ENCODE data around the gene FAM171A1. TPM values are rescaled to one million over a fixed set of nuclear protein-coding genes. Genes with fewer than 3 reads are reported as not detected.

Gene FAM171A1
- total and polyA plus RNA-seq, 2 experiments from 2014 or later: 24.4 to 29.5 TPM

GRCh38 chr10:15222511-15222910 is 148.6 kb downstream of the FAM171A1 start:
- Histone ChIP-seq H3K4me3 (no peak overlapping the region), H3K9me3 (ENCODE audit: low read depth) (no peaks in the 10 kb centered on the region), H4K20me1 (ENCODE audit: insufficient read depth, poor library complexity, severe bottlenecking) (no peaks in the 10 kb centered on the region), H3K9me2 (replicated peaks; ENCODE audit: insufficient read depth) (no peaks in the 10 kb centered on the region), H3K27me3 (no peaks in the 10 kb centered on the region), H2AFZ (no peak overlapping the region), H3K4me2 (no peak overlapping the region), H3K4me1 (ENCODE audit: insufficient read depth) (no peaks in the 10 kb centered on the region), H3K27ac (no peak overlapping the region), H3K36me3 (replicated peaks; ENCODE audit: insufficient read depth, low read depth) (no peaks in the 10 kb centered on the region), H3K79me2 (no peaks in the 10 kb centered on the region)
- no peak for DNase-seq (ENCODE audit: low spot score)
- 93% methylated on average over 10 of the region's 10 CpGs for WGBS (ENCODE audit: low lambda C conversion rate, missing lambda C conversion rate)
- no peak for TF ChIP-seq EZH2 (IDR thresholded peaks at IDR 0.05; ENCODE audit: borderline replicate concordance)
- TF ChIP-seq EZH2phosphoT487 (IDR thresholded peaks at IDR 0.05; ENCODE audit: low read depth, severe bottlenecking, unreplicated experiment): no peak
- no peak for TF ChIP-seq CTCF (IDR thresholded peaks at IDR 0.05; ENCODE audit: poor library complexity)

GRCh38 chr10:15220445-15220844 is 150.6 kb downstream of the FAM171A1 start:
- DNase-seq (ENCODE audit: low spot score): no peak
- no peak overlapping the region for H3K4me3 ChIP-seq
- no peaks in the 10 kb centered on the region for H3K9me2 ChIP-seq (replicated peaks; ENCODE audit: insufficient read depth)
- TF ChIP-seq EZH2phosphoT487 (IDR thresholded peaks at IDR 0.05; ENCODE audit: low read depth, severe bottlenecking, unreplicated experiment): no peak
- no peak for TF ChIP-seq EZH2 (IDR thresholded peaks at IDR 0.05; ENCODE audit: borderline replicate concordance)
- no peak for TF ChIP-seq CTCF (IDR thresholded peaks at IDR 0.05; ENCODE audit: poor library complexity)
- H3K4me2 ChIP-seq: no peak overlapping the region
- H3K27ac ChIP-seq: no peak overlapping the region
- no peaks in the 10 kb centered on the region for H3K79me2 ChIP-seq
- H4K20me1 ChIP-seq (ENCODE audit: insufficient read depth, poor library complexity, severe bottlenecking): no peaks in the 10 kb centered on the region
- H3K36me3 ChIP-seq (replicated peaks; ENCODE audit: insufficient read depth, low read depth): no peaks in the 10 kb centered on the region
- H3K9me3 ChIP-seq (ENCODE audit: low read depth): no peaks in the 10 kb centered on the region
- H3K4me1 ChIP-seq (ENCODE audit: insufficient read depth): no peaks in the 10 kb centered on the region
- 100% methylated on average over 3 of the region's 3 CpGs for WGBS (ENCODE audit: low lambda C conversion rate, missing lambda C conversion rate)
- no peaks in the 10 kb centered on the region for H3K27me3 ChIP-seq
- H2AFZ ChIP-seq: no peak overlapping the region

GRCh38 chr10:15216700-15217099 is 154.4 kb downstream of the FAM171A1 start:
- H3K79me2 ChIP-seq: no peaks in the 10 kb centered on the region
- H3K4me1 ChIP-seq (ENCODE audit: insufficient read depth): no peaks in the 10 kb centered on the region
- no peaks in the 10 kb centered on the region for H3K27me3 ChIP-seq
- H3K4me2 ChIP-seq: no peak overlapping the region
- no peak for TF ChIP-seq CTCF (IDR thresholded peaks at IDR 0.05; ENCODE audit: poor library complexity)
- no peak for TF ChIP-seq EZH2 (IDR thresholded peaks at IDR 0.05; ENCODE audit: borderline replicate concordance)
- TF ChIP-seq EZH2phosphoT487 (IDR thresholded peaks at IDR 0.05; ENCODE audit: low read depth, severe bottlenecking, unreplicated experiment): no peak
- H3K9me2 ChIP-seq (replicated peaks; ENCODE audit: insufficient read depth): no peaks in the 10 kb centered on the region
- H4K20me1 ChIP-seq (ENCODE audit: insufficient read depth, poor library complexity, severe bottlenecking): no peaks in the 10 kb centered on the region
- no peak for DNase-seq (ENCODE audit: low spot score)
- no peaks in the 10 kb centered on the region for H3K36me3 ChIP-seq (replicated peaks; ENCODE audit: insufficient read depth, low read depth)
- no peak overlapping the region for H3K4me3 ChIP-seq
- H3K27ac ChIP-seq: no peak overlapping the region
- no peak overlapping the region for H2AFZ ChIP-seq
- H3K9me3 ChIP-seq (ENCODE audit: low read depth): no peaks in the 10 kb centered on the region
- WGBS (ENCODE audit: low lambda C conversion rate, missing lambda C conversion rate): 98% methylated on average over 6 of the region's 6 CpGs

- no peak for DNase-seq (ENCODE audit: low spot score)
- Histone ChIP-seq H3K36me3 (replicated peaks; ENCODE audit: insufficient read depth, low read depth) (no peaks in the 10 kb centered on the region), H4K20me1 (ENCODE audit: insufficient read depth, poor library complexity, severe bottlenecking) (no peaks in the 10 kb centered on the region), H3K27me3 (no peaks in the 10 kb centered on the region), H3K4me3 (no peak overlapping the region), H2AFZ (no peak overlapping the region), H3K79me2 (no peaks in the 10 kb centered on the region), H3K27ac (no peak overlapping the region), H3K4me2 (no peak overlapping the region), H3K9me2 (replicated peaks; ENCODE audit: insufficient read depth) (no peaks in the 10 kb centered on the region), H3K4me1 (ENCODE audit: insufficient read depth) (no peaks in the 10 kb centered on the region), H3K9me3 (ENCODE audit: low read depth) (no peaks in the 10 kb centered on the region)
- 89% methylated on average over 16 of the region's 17 CpGs for WGBS (ENCODE audit: low lambda C conversion rate, missing lambda C conversion rate)
- no peak for TF ChIP-seq EZH2 (IDR thresholded peaks at IDR 0.05; ENCODE audit: borderline replicate concordance)
- TF ChIP-seq CTCF (IDR thresholded peaks at IDR 0.05; ENCODE audit: poor library complexity): no peak
- no peak for TF ChIP-seq EZH2phosphoT487 (IDR thresholded peaks at IDR 0.05; ENCODE audit: low read depth, severe bottlenecking, unreplicated experiment)
Measured at GRCh38 chr10:15214237-15214636, 156.9 kb downstream of the FAM171A1 start.
